ENCODE data around the gene PFKFB2. TPM values are rescaled to one million over a fixed set of nuclear protein-coding genes. Genes with fewer than 3 reads are reported as not detected.

The PFKFB2 gene
- total RNA-seq, 6 donors from 2014 or later, result 25.3 to 95.5 (median 58.0) TPM

DNA sequence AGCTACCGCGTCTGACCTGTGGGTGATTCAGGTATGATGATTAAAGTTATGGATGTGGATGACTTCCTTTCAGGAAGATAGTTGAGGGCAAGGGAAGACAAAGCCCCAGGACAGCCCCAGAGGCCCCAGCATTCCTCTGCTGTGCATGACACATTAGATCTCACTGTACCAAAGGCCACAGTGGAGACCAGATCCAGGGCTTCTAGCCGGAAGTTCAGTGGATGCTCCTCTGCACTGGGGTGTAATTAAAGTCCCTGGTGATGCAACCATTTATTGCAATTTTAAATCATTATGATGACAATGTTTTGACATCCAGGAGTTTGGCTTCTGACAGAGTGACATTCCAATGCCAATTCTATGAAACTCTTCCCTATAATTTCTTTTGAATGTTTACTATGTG is 55.9 kb downstream of the PFKFB2 start:
- no peak for ATAC-seq (ENCODE audit: low FRiP score in 2 of 2)
- no peak for TF ChIP-seq POLR2A (IDR thresholded peaks at IDR 0.05)
- no peak for TF ChIP-seq POLR2AphosphoS5 (IDR thresholded peaks at IDR 0.05)
- TF ChIP-seq, protein P1, sequence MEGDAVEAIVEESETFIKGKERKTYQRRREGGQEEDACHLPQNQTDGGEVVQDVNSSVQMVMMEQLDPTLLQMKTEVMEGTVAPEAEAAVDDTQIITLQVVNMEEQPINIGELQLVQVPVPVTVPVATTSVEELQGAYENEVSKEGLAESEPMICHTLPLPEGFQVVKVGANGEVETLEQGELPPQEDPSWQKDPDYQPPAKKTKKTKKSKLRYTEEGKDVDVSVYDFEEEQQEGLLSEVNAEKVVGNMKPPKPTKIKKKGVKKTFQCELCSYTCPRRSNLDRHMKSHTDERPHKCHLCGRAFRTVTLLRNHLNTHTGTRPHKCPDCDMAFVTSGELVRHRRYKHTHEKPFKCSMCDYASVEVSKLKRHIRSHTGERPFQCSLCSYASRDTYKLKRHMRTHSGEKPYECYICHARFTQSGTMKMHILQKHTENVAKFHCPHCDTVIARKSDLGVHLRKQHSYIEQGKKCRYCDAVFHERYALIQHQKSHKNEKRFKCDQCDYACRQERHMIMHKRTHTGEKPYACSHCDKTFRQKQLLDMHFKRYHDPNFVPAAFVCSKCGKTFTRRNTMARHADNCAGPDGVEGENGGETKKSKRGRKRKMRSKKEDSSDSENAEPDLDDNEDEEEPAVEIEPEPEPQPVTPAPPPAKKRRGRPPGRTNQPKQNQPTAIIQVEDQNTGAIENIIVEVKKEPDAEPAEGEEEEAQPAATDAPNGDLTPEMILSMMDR (IDR thresholded peaks at IDR 0.05), result no peak
- no peak for TF ChIP-seq EP300 (IDR thresholded peaks at IDR 0.05)
- 81 to 96% methylated on average over 3 of the region's 3 CpGs for WGBS, 2 donors
- Histone ChIP-seq H3K4me1 (peaks cover 0 to 2% (median under 1%) of the 10 kb centered on the region in 4 donors), H3K4me3 (no peak overlapping the region), H3K9me3 (no peaks in the 10 kb centered on the region), H3K27me3 (no peaks in the 10 kb centered on the region), H3K27ac (no peak overlapping the region), H3K36me3 (no peaks in the 10 kb centered on the region)
- DNase-seq, result no peak

GRCh38 chr1:207112616-207113296 is 59.7 kb downstream of the PFKFB2 start:
- no peaks in the 10 kb centered on the region for H3K4me1 ChIP-seq
- 74 to 82% methylated on average over 2 of the region's 2 CpGs for WGBS, 2 donors
- no peaks in the 10 kb centered on the region for H3K36me3 ChIP-seq
- DNase-seq, result no peak
- H3K27me3 ChIP-seq, result no peaks in the 10 kb centered on the region
- H3K27ac ChIP-seq, result no peak overlapping the region
- TF ChIP-seq, protein P1 (IDR thresholded peaks at IDR 0.05), result no peak
- no peak for ATAC-seq (ENCODE audit: low FRiP score in 2 of 2)
- no peaks in the 10 kb centered on the region for H3K9me3 ChIP-seq
- H3K4me3 ChIP-seq, result no peak overlapping the region

GRCh38 chr1:207115269-207115668 is 62.2 kb downstream of the PFKFB2 start:
- H3K27me3 ChIP-seq, result no peaks in the 10 kb centered on the region
- H3K36me3 ChIP-seq, result no peaks in the 10 kb centered on the region
- no peak overlapping the region for H3K27ac ChIP-seq
- ATAC-seq (ENCODE audit: low FRiP score in 2 of 2) (peak in 1 of 2 donors; percentile 61), DNase-seq (no peak)
- no peaks in the 10 kb centered on the region for H3K9me3 ChIP-seq
- TF ChIP-seq POLR2AphosphoS5 (IDR thresholded peaks at IDR 0.05) (no peak), POLR2A (IDR thresholded peaks at IDR 0.05) (no peak), EP300 (IDR thresholded peaks at IDR 0.05) (no peak)
- TF ChIP-seq, protein P1 (IDR thresholded peaks at IDR 0.05), result no peak
- H3K4me1 ChIP-seq, result no peaks in the 10 kb centered on the region
- no peak overlapping the region for H3K4me3 ChIP-seq
- 68 to 73% methylated on average over 5 of the region's 5 CpGs for WGBS, 2 donors

DNA sequence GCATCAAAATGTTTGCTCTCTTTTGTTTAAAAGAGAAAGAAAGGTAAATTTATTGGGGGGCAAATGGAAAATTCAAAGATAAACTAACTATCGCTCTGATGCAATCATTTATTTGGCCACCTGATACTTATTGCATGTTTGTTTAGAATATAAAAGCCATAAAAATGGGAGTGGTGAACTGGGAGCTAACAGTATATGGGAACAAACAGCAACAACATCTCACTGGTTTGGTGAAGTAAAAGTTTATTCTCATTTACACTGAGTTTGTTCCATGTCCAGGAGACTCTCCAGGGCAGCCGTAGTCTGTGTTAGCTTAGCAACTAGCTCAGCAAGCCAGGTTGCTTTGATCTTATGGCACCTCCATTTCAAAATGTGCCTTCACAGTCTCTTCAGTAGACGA is 71.3 kb downstream of the PFKFB2 start:
- 84 to 85% methylated on average over 3 of the region's 3 CpGs for WGBS, 2 donors
- peaks cover under 1 to 14% (median 11%) of the 10 kb centered on the region in 4 donors for H3K9me3 ChIP-seq
- ATAC-seq (ENCODE audit: low FRiP score in 2 of 2) (no peak), DNase-seq (no peak)
- no peaks in the 10 kb centered on the region for H3K27me3 ChIP-seq
- TF ChIP-seq POLR2AphosphoS5 (IDR thresholded peaks at IDR 0.05) (no peak), EP300 (IDR thresholded peaks at IDR 0.05) (no peak), POLR2A (IDR thresholded peaks at IDR 0.05) (no peak)
- TF ChIP-seq, protein P1 (IDR thresholded peaks at IDR 0.05), result no peak
- peaks cover 0 to 4% (median 0%) of the 10 kb centered on the region in 4 donors for H3K36me3 ChIP-seq
- no peak overlapping the region for H3K4me3 ChIP-seq
- no peak overlapping the region for H3K27ac ChIP-seq
- H3K4me1 ChIP-seq, result no peaks in the 10 kb centered on the region

DNA sequence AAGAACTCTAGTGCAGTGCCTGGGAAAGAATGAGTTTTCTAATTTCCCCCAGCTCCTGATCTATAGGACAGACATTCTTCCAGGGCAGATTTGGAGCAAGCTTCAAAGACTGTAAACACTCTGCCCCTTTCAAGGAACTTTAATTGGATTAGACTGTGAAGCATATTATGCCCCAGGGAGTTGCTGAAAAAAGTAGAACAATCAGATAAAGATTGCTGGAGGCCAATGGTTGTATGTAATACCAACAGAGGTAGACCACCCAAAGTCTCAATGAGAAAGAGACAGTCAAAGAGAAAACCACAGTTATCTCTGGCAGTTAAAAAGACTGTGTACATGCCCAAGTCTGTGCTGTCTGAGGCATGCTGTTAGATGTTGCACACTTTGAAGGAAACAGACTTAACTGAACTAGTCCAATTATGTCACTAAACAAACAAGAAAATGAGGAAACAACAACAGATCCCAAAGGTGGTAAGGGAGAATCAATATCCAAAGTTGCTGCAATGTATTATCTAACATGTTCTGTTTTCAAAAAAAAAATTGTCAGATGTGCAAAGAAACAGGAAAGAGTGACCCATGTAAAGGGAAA is 75.4 kb downstream of the PFKFB2 start:
- Histone ChIP-seq H3K4me3 (no peak overlapping the region), H3K4me1 (no peaks in the 10 kb centered on the region), H3K27me3 (no peaks in the 10 kb centered on the region), H3K9me3 (peaks cover 6 to 16% (median 12%) of the 10 kb centered on the region in 4 donors), H3K36me3 (peaks cover 0 to 5% (median 0%) of the 10 kb centered on the region in 4 donors), H3K27ac (no peak overlapping the region)
- TF ChIP-seq POLR2A (IDR thresholded peaks at IDR 0.05) (no peak), EP300 (IDR thresholded peaks at IDR 0.05) (no peak), POLR2AphosphoS5 (IDR thresholded peaks at IDR 0.05) (no peak)
- TF ChIP-seq, protein P1 (IDR thresholded peaks at IDR 0.05), result no peak
- ATAC-seq (ENCODE audit: low FRiP score in 2 of 2) (no peak), DNase-seq (no peak)

All from upper lobe of left lung (tissue), 6 donors.